Body of pancreas (tissue), 4 donors: ENCODE measurements around the gene FAM135A. TPM values are rescaled to one million over a fixed set of nuclear protein-coding genes. Genes with fewer than 3 reads are reported as not detected.

ENCODE experiments used
- ATAC-seq: fragments of 150-250 bp; one replicate; pipeline ENCODE4 v1.9.1; 2016
- DNase-seq, 4 donors: peaks; one replicate each; pipeline ENCODE4 v3.0.0-alpha.2; 2019
- H3K27ac ChIP-seq, 4 donors: fragments of 200-600 bp; sonication (generic); 1 replicate in 3 of 4; 2 replicates in 1 of 4; pipeline versions ENCODE4 v1.5.1 to v1.6.1; 2016 to 2019; ENCODE audit warnings: mild to moderate bottlenecking in 1 of 4, mixed read lengths in 1 of 4, moderate library complexity in 1 of 4
- H3K27me3 ChIP-seq, 2 donors: fragments of 200-600 bp; sonication (generic); one replicate each; pipeline ENCODE4 v1.6.0; 2016; ENCODE audit warnings: mild to moderate bottlenecking in 1 of 2
- H3K36me3 ChIP-seq, 2 donors: fragments of 200-600 bp; sonication (generic); replicated peaks in 1 of 2; 2 replicates each; pipeline ENCODE4 v1.5.1; 2016; ENCODE audit warnings: low read depth in 2 of 2; ENCODE audit not compliant: insufficient read depth in 1 of 2
- H3K4me1 ChIP-seq: fragments of 200-600 bp; sonication (generic); one replicate; pipeline ENCODE4 v1.6.0; 2016
- H3K4me3 ChIP-seq, 2 donors: fragments of 200-600 bp; sonication (generic); 1 replicate in 1 of 2; 2 replicates in 1 of 2; pipeline ENCODE4 v1.5.1; 2016 to 2019
- H3K9me3 ChIP-seq, 3 donors: fragments of 200-600 bp; sonication (generic); 1 replicate in 2 of 3; 2 replicates in 1 of 3; pipeline ENCODE4 v1.5.1; 2016
- CTCF ChIP-seq, 7 experiments: fragments of 450-650 bp in 4 of 7; fragments of 200-600 bp in 3 of 7; sonication (generic) in 3 of 7; IDR thresholded peaks; one replicate each; pipeline ENCODE4 v1.5.1; 2016 to 2019; ENCODE audit warnings: antibody characterized with exemption in 7 of 7
- POLR2A ChIP-seq, 3 donors: fragments of 450-650 bp; IDR thresholded peaks; one replicate each; pipeline ENCODE4 v1.6.1; 2016; ENCODE audit warnings: antibody characterized with exemption in 3 of 3, mild to moderate bottlenecking in 2 of 3
- WGBS, 2 donors: methylation state at CpG; one replicate each; pipeline ENCODE4 v1.1.5; 2017; 5-methylcytosine and 5-hydroxymethylcytosine counted together
- intact Hi-C: fragments of 100-400 bp; cut with DNase I; formaldehyde crosslinking; loops from one replicate; pipeline ENCODE4 v1.15.1; 2023
- total RNA-seq, 2 donors: library from RNA; depleted of rRNA; stranded (reverse); fragments of >200 nt; gene quantifications; one replicate each; pipeline ENCODE4 v1.1.0, GENCODE V29; 2016

The FAM135A gene
- total RNA-seq, 2 donors from 2014 or later: 19.4 to 29.3 TPM

GRCh38 chr6:70388814-70389213, 24.5 kb upstream of the FAM135A start:
- intact Hi-C loops: no loop called here
- Histone ChIP-seq H3K4me3 (no peak overlapping the region), H3K27ac (no peak overlapping the region), H3K36me3 (no peaks in the 10 kb centered on the region), H3K27me3 (no peaks in the 10 kb centered on the region), H3K9me3 (no peaks in the 10 kb centered on the region), H3K4me1 (no peaks in the 10 kb centered on the region)
- no peak for TF ChIP-seq POLR2A (IDR thresholded peaks at IDR 0.05)
- TF ChIP-seq CTCF (IDR thresholded peaks at IDR 0.05): no peak
- no peak for DNase-seq
- 64 to 89% methylated on average over 1 of the region's 1 CpG for WGBS, 2 donors
- no peak for ATAC-seq

- Histone ChIP-seq H3K27ac (no peak overlapping the region), H3K27me3 (no peaks in the 10 kb centered on the region)
- TF ChIP-seq POLR2A (IDR thresholded peaks at IDR 0.05) (no peak), CTCF (IDR thresholded peaks at IDR 0.05) (no peak)
Measured at GRCh38 chr6:70389261-70389660, 24.0 kb upstream of the FAM135A start.

GRCh38 chr6:70390067-70390466, 23.2 kb upstream of the FAM135A start:
- no peak for ATAC-seq
- intact Hi-C loops: no loop called here
- no peak for TF ChIP-seq POLR2A (IDR thresholded peaks at IDR 0.05)
- TF ChIP-seq CTCF (IDR thresholded peaks at IDR 0.05): no peak
- WGBS, 2 donors: 19 to 26% methylated on average over 1 of the region's 1 CpG
- Histone ChIP-seq H3K27ac (no peak overlapping the region), H3K4me3 (no peak overlapping the region), H3K4me1 (no peaks in the 10 kb centered on the region), H3K9me3 (no peaks in the 10 kb centered on the region), H3K36me3 (no peaks in the 10 kb centered on the region), H3K27me3 (no peaks in the 10 kb centered on the region)
- DNase-seq: no peak

More at GRCh38 chr6:70389261-70389660, 24.0 kb upstream of the FAM135A start:
- no peak for DNase-seq
- Histone ChIP-seq H3K4me3 (no peak overlapping the region), H3K9me3 (no peaks in the 10 kb centered on the region), H3K36me3 (no peaks in the 10 kb centered on the region), H3K4me1 (no peaks in the 10 kb centered on the region)
- no peak for ATAC-seq
- intact Hi-C loops: no loop called here

GRCh38 chr6:70391492-70391891, 21.8 kb upstream of the FAM135A start:
- TF ChIP-seq POLR2A (IDR thresholded peaks at IDR 0.05) (no peak), CTCF (IDR thresholded peaks at IDR 0.05) (no peak)
- H3K36me3 ChIP-seq: no peaks in the 10 kb centered on the region
- WGBS, 2 donors: 83 to 85% methylated on average over 3 of the region's 3 CpGs
- H3K4me3 ChIP-seq: no peak overlapping the region
- DNase-seq: no peak
- no peaks in the 10 kb centered on the region for H3K27me3 ChIP-seq
- H3K4me1 ChIP-seq: peaks cover 6% of the 10 kb centered on the region
- no peak overlapping the region for H3K27ac ChIP-seq
- intact Hi-C loops: no loop called here
- H3K9me3 ChIP-seq: no peaks in the 10 kb centered on the region
- ATAC-seq: no peak

- intact Hi-C loops: no loop called here
- peak; percentile 66 to 94 (median 76) for DNase-seq
- no peaks in the 10 kb centered on the region for H3K36me3 ChIP-seq
- TF ChIP-seq CTCF (IDR thresholded peaks at IDR 0.05): peak in 1 of 7 experiments; percentile 19
- peak; percentile 20 to 97 (median 87) for TF ChIP-seq POLR2A (IDR thresholded peaks at IDR 0.05)
- 69 to 72% methylated on average over 13 to 20 of the region's 20 CpGs for WGBS, 2 donors
- H3K27me3 ChIP-seq: no peaks in the 10 kb centered on the region
- H3K27ac ChIP-seq: peak overlapping the region in 2 of 4 donors; percentile 64 to 92
- no peak overlapping the region for H3K4me3 ChIP-seq
- peaks cover 24% of the 10 kb centered on the region for H3K4me1 ChIP-seq
- peak; percentile 49 for ATAC-seq
- no peaks in the 10 kb centered on the region for H3K9me3 ChIP-seq
Measured at GRCh38 chr6:70394518-70395300, 18.6 kb upstream of the FAM135A start.
